ENCODE results near the gene UBE2C.

DNA sequence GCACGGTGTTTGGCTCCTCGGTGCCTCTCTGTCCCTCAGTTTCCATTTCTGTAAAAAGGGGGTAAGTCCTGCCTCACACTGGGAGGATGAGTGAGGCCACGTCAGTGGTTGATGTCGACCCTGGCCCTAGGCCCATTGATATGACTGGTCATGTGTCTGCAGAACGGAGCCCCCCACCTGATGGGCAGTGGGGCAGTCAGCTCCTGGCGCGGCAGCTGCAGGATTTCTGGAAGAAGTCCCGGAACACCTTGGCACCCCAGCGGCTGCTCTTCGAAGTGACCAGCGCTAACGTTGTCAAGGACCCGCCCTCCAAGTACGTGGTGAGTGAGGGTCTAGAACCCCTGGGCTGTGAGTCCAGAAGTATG is 22.3 kb downstream of the UBE2C start:
- TF ChIP-seq, protein P1, sequence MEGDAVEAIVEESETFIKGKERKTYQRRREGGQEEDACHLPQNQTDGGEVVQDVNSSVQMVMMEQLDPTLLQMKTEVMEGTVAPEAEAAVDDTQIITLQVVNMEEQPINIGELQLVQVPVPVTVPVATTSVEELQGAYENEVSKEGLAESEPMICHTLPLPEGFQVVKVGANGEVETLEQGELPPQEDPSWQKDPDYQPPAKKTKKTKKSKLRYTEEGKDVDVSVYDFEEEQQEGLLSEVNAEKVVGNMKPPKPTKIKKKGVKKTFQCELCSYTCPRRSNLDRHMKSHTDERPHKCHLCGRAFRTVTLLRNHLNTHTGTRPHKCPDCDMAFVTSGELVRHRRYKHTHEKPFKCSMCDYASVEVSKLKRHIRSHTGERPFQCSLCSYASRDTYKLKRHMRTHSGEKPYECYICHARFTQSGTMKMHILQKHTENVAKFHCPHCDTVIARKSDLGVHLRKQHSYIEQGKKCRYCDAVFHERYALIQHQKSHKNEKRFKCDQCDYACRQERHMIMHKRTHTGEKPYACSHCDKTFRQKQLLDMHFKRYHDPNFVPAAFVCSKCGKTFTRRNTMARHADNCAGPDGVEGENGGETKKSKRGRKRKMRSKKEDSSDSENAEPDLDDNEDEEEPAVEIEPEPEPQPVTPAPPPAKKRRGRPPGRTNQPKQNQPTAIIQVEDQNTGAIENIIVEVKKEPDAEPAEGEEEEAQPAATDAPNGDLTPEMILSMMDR (IDR thresholded peaks at IDR 0.05): no peak
- TF ChIP-seq POLR2A (IDR thresholded peaks at IDR 0.05): no peak

All from right lobe of liver (tissue), 4 donors.